ENCODE measurements around the gene CRLF3.
"Not testable (repeated sequence)": the region's sequence is repeated elsewhere in the genome, so short reads cannot be mapped to it uniquely, and the experiment has no call there.

DNA sequence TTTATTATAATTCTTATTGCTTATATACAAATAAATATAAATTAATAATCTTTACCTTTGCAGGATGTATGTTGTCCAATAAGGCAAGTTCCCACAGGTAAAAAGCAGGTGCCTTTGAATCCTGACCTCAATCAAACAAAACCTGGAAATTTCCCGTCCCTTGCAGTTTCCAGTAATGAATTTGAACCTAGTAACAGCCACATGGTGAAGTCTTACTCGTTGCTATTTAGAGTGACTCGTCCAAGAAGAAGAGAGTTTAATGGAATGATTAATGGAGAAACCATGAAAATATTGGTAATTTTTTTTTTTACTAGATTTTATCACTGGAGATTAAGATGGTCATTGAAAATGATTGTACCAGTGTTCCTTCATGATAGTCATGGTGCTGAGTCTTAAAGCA lies 55.7 kb downstream of the CRLF3 start:
- TF ChIP-seq, protein P1, sequence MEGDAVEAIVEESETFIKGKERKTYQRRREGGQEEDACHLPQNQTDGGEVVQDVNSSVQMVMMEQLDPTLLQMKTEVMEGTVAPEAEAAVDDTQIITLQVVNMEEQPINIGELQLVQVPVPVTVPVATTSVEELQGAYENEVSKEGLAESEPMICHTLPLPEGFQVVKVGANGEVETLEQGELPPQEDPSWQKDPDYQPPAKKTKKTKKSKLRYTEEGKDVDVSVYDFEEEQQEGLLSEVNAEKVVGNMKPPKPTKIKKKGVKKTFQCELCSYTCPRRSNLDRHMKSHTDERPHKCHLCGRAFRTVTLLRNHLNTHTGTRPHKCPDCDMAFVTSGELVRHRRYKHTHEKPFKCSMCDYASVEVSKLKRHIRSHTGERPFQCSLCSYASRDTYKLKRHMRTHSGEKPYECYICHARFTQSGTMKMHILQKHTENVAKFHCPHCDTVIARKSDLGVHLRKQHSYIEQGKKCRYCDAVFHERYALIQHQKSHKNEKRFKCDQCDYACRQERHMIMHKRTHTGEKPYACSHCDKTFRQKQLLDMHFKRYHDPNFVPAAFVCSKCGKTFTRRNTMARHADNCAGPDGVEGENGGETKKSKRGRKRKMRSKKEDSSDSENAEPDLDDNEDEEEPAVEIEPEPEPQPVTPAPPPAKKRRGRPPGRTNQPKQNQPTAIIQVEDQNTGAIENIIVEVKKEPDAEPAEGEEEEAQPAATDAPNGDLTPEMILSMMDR (IDR thresholded peaks at IDR 0.05): not testable (repeated sequence)
- TF ChIP-seq POLR2A, POLR2AphosphoS5 (IDR thresholded peaks at IDR 0.05): not testable (repeated sequence)
